Activated naive CD8-positive, alpha-beta T cell treated with anti-CD3 and anti-CD28 coated beads, Interleukin-2, amount 50 U/mL, for 24 hours (primary cell): ENCODE measurements around the gene GNAO1.

ENCODE experiments used
- ATAC-seq: fragments of 150-1000 bp; cut with Tn5 transposase; one replicate; pipeline ENCODE4 v1.10.0; 2021
- DNase-seq: peaks from one replicate; pipeline ENCODE4 v3.0.0; 2021
- H3K27ac Mint-ChIP-seq: one replicate; pipeline ENCODE4 v1.8.0; 2021; ENCODE audit warnings: mild to moderate bottlenecking, mixed read lengths
- H3K27me3 Mint-ChIP-seq: one replicate; pipeline ENCODE4 v1.8.0; 2021; ENCODE audit warnings: mixed read lengths
- H3K36me3 Mint-ChIP-seq: one replicate; pipeline ENCODE4 v1.8.0; 2021; ENCODE audit warnings: low read depth, mixed read lengths
- H3K4me1 Mint-ChIP-seq: one replicate; pipeline ENCODE4 v1.8.0; 2021; ENCODE audit warnings: mixed read lengths
- H3K4me3 Mint-ChIP-seq: one replicate; pipeline ENCODE4 v1.8.0; 2021; ENCODE audit warnings: mild to moderate bottlenecking, moderate library complexity, mixed read lengths
- H3K9me3 Mint-ChIP-seq: one replicate; pipeline ENCODE4 v1.8.0; 2021; ENCODE audit warnings: mixed read lengths

Gene GNAO1

DNA sequence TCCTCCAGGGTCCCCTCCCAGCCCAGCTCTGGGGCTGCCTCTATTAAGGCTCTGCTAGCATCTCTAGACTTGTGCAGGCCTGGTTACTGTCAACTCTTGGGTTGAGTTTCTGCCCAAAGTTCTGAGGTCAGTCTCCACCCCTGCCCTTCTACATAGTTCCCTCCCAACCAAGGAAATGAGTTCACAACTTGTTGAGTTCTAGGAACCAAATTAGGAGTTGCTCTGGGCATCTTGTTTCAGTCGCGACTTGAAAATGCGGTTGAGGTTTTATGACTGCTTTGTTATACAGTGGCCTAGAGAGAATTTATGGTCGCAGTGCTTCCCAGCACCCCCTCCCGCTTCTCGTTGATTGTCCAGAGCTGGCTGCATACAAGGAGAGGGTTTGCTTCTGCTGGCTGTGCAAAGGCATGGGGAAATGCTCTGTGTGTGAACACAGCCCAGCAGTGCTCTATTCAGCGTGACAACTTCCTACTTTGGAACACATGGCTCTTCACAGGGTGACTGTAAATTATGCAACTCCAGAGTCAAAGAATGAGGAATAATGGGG is 20.2 kb downstream of the GNAO1 start:
- no peak for DNase-seq
- H3K27me3 Mint-ChIP-seq: peaks cover 22% of the 10 kb centered on the region
- no peaks in the 10 kb centered on the region for H3K36me3 Mint-ChIP-seq
- H3K27ac Mint-ChIP-seq: no peak overlapping the region
- no peak for ATAC-seq
- no peak overlapping the region for H3K4me3 Mint-ChIP-seq
- no peaks in the 10 kb centered on the region for H3K4me1 Mint-ChIP-seq
- no peaks in the 10 kb centered on the region for H3K9me3 Mint-ChIP-seq

DNA sequence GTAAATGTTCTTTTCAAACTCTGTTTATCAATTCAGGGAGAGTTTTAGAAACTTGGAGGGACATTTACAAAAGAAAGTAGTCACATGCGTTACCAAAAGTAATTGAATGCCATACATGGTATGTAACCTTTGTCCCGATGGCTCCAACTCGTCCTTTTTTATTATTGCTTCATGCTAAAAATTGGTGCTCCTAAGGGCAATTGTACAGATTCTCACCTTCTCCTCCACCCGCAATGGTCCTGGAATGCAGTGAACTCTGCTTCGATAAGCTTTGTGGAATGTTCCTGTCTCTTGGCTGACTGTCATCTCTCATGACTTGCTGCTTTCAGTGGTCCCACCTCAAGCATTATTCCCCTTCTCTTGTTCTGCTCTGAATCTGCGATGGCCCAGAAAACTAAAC is 20.9 kb downstream of the GNAO1 start:
- peaks cover 22% of the 10 kb centered on the region for H3K27me3 Mint-ChIP-seq
- H3K4me3 Mint-ChIP-seq: no peak overlapping the region
- no peaks in the 10 kb centered on the region for H3K9me3 Mint-ChIP-seq
- ATAC-seq (no peak), DNase-seq (no peak)
- H3K27ac Mint-ChIP-seq: no peak overlapping the region
- H3K36me3 Mint-ChIP-seq: no peaks in the 10 kb centered on the region
- H3K4me1 Mint-ChIP-seq: no peaks in the 10 kb centered on the region

DNA sequence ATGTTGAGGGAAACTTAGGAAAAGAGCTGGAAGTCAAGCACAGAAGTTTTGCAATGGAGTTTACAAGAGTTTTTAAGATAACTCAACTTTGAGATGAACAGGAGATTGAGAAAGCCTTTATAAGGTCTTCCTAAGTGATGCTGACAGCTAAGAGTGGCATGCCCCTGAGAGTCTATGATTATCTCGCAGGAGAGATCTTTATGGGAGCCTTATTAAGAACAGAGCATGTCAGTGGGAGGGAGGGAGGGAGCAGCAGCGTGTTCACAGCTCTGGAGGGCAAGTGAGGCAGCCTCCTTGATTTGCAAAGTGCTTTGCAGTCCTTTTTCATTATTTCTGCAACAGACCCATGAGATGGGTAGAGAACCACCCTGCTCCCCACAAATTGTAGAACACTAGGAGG is 30.7 kb downstream of the GNAO1 start:
- H3K36me3 Mint-ChIP-seq: no peaks in the 10 kb centered on the region
- peaks cover 11% of the 10 kb centered on the region for H3K27me3 Mint-ChIP-seq
- no peak for ATAC-seq
- H3K27ac Mint-ChIP-seq: no peak overlapping the region
- H3K4me1 Mint-ChIP-seq: peaks cover 19% of the 10 kb centered on the region
- H3K4me3 Mint-ChIP-seq: no peak overlapping the region
- no peak for DNase-seq
- H3K9me3 Mint-ChIP-seq: no peaks in the 10 kb centered on the region

DNA sequence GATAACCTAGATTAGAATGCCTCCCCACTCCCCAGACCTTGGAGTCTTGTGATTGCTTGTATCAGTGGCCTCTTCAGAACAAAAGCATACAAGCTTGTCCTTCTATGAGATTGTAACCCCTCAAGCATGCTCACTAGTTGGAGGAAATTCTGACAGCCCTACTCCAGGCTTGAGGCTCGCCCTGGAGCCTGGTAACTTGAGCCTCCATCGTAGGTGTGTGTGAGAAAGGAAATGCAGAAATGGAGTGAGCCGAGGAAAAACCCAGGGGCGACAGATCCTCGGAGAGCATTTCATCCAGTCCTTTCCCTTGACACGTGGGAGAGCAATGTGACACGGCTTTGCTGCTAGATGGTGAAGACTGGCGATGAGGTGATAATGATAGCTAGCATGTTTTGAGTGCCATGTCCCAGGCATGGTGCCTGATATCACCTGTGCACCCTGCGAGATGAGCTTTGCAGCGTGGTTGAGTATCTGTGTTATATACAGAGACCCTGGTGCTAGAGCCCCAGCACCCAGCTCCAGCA is 31.2 kb downstream of the GNAO1 start:
- H3K4me3 Mint-ChIP-seq: no peak overlapping the region
- no peaks in the 10 kb centered on the region for H3K36me3 Mint-ChIP-seq
- DNase-seq (no peak), ATAC-seq (no peak)
- no peaks in the 10 kb centered on the region for H3K9me3 Mint-ChIP-seq
- peaks cover 23% of the 10 kb centered on the region for H3K4me1 Mint-ChIP-seq
- no peak overlapping the region for H3K27ac Mint-ChIP-seq
- peaks cover 11% of the 10 kb centered on the region for H3K27me3 Mint-ChIP-seq

DNA sequence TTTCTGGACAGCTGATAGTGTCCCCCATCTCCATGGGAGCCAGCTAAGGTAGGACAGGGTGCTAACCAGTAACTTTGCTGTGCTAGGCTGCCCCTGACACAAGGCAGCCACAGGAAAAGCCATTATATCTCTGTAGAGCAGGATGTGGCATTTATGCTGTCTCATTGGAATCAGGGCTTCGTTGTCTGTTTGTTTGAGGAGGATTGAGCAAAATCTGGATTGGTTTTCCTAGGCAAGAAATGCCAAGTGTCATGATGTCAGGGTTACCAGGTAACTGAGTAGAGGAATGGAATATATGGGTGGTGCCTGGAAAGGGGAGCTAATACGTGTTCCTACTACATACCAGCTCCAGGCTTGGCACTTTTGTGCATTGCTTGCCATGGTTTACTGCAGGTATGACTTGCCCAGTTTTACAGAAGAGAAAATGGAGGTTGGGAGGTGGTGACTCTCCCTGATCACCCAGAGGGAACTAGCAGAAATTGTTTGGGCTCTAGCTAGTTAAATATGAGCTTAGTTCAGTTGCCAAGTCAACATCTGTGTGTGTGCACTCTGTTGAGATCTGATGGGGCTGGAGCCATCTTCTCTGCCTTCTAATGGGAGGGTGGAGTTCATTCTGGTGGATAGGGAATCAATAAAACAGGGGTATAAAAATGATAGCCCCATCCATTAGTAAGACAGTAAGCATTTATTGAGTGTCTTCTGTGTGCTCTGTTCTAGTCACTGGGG is 33.9 kb downstream of the GNAO1 start:
- no peak for DNase-seq
- no peaks in the 10 kb centered on the region for H3K9me3 Mint-ChIP-seq
- no peak overlapping the region for H3K4me3 Mint-ChIP-seq
- no peaks in the 10 kb centered on the region for H3K36me3 Mint-ChIP-seq
- no peak overlapping the region for H3K27ac Mint-ChIP-seq
- peaks cover 24% of the 10 kb centered on the region for H3K4me1 Mint-ChIP-seq
- peaks cover 11% of the 10 kb centered on the region for H3K27me3 Mint-ChIP-seq
- ATAC-seq: no peak

- Mint-ChIP-seq H3K27me3 (peaks cover 11% of the 10 kb centered on the region), H3K9me3 (no peaks in the 10 kb centered on the region), H3K36me3 (no peaks in the 10 kb centered on the region), H3K4me1 (peaks cover 24% of the 10 kb centered on the region), H3K27ac (no peak overlapping the region), H3K4me3 (no peak overlapping the region)
- DNase-seq (no peak), ATAC-seq (no peak)
Observed at GRCh38 chr16:56226187-56226586, 34.9 kb downstream of the GNAO1 start.

GRCh38 chr16:56226845-56227525 is 35.7 kb downstream of the GNAO1 start:
- ATAC-seq: no peak
- H3K27me3 Mint-ChIP-seq: peaks cover 11% of the 10 kb centered on the region
- no peak for DNase-seq
- no peak overlapping the region for H3K4me3 Mint-ChIP-seq
- H3K4me1 Mint-ChIP-seq: peaks cover 24% of the 10 kb centered on the region
- H3K27ac Mint-ChIP-seq: no peak overlapping the region
- no peaks in the 10 kb centered on the region for H3K9me3 Mint-ChIP-seq
- H3K36me3 Mint-ChIP-seq: no peaks in the 10 kb centered on the region

DNA sequence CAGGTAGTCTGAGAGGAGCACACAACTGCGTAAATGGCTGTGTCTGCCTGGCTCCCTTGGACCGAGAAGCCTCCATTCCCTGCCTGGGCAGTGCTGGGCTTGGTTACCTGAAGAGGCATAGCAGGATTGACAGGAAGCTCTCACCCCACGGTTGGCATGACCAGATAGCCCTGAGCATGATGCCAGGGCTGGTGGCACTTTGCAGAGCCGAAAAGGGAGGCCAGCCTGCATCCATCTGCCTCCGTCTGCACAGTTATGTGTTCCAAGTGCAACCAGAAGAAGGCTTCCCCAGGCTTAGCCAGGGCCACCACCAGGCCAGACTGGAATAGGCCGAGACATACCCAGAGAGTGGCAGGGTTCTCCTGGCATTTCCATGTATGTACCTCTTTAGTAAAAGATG is 36.6 kb downstream of the GNAO1 start:
- Mint-ChIP-seq H3K27me3 (peaks cover 6% of the 10 kb centered on the region), H3K9me3 (no peaks in the 10 kb centered on the region), H3K4me1 (peaks cover 24% of the 10 kb centered on the region), H3K36me3 (no peaks in the 10 kb centered on the region), H3K27ac (no peak overlapping the region), H3K4me3 (no peak overlapping the region)
- ATAC-seq: no peak
- no peak for DNase-seq

DNA sequence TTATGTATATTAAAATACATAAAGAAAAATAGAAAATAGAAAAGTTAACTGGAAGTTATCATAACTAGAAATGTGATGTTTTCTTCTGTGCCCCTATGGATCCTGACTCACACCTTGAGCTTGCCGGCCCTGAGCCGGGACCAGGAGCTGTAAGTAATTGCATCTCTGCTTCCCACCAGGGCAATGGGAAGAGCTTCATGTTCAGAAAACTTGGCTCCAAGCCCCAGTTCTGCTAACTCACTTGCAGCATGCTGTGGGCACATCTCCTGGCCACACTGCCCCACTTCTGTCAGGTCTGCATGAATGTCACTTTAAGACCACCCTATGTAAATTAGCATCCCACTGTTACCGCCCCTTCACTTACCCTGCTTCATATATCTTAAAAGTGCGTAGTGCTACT is 37.2 kb downstream of the GNAO1 start:
- no peak for ATAC-seq

DNA sequence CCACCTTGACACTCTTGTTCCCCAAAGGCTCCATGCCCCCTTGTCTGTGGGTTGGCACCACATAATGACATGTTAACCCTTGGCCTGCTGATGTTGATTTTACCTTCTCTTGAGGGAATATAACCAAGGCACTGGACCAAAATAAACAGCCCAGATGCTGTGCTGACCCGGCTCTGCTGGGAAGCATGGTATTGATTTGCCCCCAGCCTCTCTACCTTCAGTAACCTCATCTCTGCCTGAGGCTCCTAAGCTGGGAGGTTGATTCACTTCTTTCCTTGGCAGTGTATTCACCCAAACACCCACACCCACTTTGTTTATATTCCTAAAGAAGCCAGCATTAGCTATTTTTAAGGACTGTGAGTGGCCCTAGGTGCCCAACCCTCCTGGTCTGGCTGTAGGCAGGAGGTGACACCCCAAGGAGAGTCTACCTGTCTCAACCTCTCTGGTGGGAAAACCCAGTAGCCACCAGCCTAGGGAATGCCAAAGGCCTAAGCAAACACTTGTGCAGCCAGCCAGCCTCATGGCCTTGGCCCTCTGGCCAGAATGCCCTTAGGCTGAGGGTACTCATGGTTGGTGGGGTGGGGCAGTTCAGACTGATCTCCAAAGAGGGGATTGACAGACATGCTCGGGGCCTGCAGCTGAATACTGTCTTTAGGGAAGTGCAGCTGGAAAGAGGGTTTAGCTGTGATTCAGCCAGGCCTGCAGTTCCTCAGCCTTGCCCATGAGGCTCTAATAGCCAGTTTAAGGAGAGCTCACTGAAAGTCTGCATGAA is 42.7 kb downstream of the GNAO1 start:
- Mint-ChIP-seq H3K27ac (no peak overlapping the region), H3K4me1 (no peaks in the 10 kb centered on the region), H3K36me3 (no peaks in the 10 kb centered on the region), H3K27me3 (no peaks in the 10 kb centered on the region), H3K9me3 (no peaks in the 10 kb centered on the region), H3K4me3 (no peak overlapping the region)
- ATAC-seq (no peak), DNase-seq (no peak)

More for the DNA sequence above, 37.2 kb downstream of the GNAO1 start:
- Mint-ChIP-seq H3K36me3 (no peaks in the 10 kb centered on the region), H3K9me3 (no peaks in the 10 kb centered on the region), H3K4me1 (peaks cover 24% of the 10 kb centered on the region), H3K27ac (no peak overlapping the region), H3K27me3 (peaks cover 6% of the 10 kb centered on the region), H3K4me3 (no peak overlapping the region)
- no peak for DNase-seq

DNA sequence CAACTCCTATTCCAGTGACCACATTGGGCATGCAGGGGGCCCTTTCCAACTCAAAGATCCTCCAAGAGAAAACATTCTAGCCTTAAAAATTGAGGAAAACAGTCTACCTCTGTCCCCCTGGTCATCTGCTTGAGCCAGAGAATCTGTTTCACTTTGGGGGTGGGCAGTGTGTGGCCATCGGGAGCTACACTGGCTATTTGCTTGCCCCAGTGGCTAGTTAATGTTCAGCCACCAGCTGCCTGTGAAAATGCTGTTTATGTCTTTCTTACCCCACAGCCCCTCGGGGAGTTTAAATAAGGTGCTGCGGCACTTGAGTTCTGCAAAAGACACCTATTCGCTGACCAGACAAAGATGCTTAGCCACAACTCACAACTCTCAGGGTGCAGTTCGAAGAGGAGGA is 43.4 kb downstream of the GNAO1 start:
- no peak for ATAC-seq
- no peak overlapping the region for H3K27ac Mint-ChIP-seq
- no peaks in the 10 kb centered on the region for H3K4me1 Mint-ChIP-seq
- no peaks in the 10 kb centered on the region for H3K27me3 Mint-ChIP-seq
- no peak overlapping the region for H3K4me3 Mint-ChIP-seq
- no peak for DNase-seq
- H3K9me3 Mint-ChIP-seq: no peaks in the 10 kb centered on the region
- H3K36me3 Mint-ChIP-seq: no peaks in the 10 kb centered on the region

DNA sequence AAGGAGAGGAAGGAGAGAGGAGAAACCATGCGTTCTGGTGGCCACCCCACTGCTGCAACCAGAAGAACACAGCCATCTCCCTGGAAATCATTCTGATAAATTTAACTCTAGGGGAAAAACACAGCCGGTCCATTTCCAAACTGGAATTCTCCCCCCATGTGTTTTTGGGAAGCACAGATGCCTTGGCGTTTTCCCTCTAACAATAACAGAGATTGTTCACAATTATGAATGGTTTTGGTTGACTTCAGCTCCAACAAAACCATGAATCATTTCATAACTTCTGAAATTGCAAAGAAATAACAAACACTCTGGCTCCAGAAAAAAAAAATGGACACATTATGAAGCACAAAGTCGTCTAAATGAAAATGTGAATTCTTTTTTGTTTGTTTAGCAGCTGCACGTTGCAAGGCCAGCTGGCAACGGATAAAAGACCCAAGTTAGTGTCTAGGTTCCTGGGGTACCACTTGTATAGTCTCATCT is 46.2 kb downstream of the GNAO1 start:
- H3K27ac Mint-ChIP-seq: no peak overlapping the region

GRCh38 chr16:56238188-56238587 is 46.9 kb downstream of the GNAO1 start:
- H3K9me3 Mint-ChIP-seq: no peaks in the 10 kb centered on the region
- no peak overlapping the region for H3K27ac Mint-ChIP-seq
- no peaks in the 10 kb centered on the region for H3K27me3 Mint-ChIP-seq
- H3K4me1 Mint-ChIP-seq: no peaks in the 10 kb centered on the region
- DNase-seq: no peak
- no peaks in the 10 kb centered on the region for H3K36me3 Mint-ChIP-seq
- no peak overlapping the region for H3K4me3 Mint-ChIP-seq
- no peak for ATAC-seq

More for the DNA sequence above, 46.2 kb downstream of the GNAO1 start:
- Mint-ChIP-seq H3K27me3 (no peaks in the 10 kb centered on the region), H3K4me3 (no peak overlapping the region), H3K9me3 (no peaks in the 10 kb centered on the region), H3K36me3 (no peaks in the 10 kb centered on the region), H3K4me1 (no peaks in the 10 kb centered on the region)
- no peak for DNase-seq
- ATAC-seq: no peak

DNA sequence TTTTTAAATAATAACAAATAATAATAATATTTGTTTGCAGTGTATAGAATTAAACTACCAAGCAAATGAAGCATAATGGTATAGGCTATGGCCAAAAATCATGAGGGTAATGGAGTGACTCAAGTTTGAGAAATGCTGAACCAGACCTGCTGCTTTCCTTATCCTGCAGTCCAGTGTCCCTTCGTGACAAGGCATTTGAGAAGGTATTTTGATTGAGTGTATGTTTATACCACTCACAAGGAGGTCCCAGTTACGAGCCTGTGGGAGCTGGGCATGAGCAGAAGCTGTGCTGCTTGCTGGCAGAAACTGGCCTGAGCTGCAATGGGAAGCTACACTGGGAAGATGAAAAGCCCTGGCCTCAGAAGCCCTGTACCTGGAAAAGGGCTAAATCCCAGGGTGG is 50.3 kb downstream of the GNAO1 start:
- Mint-ChIP-seq H3K4me1 (peaks cover 4% of the 10 kb centered on the region), H3K4me3 (no peak overlapping the region), H3K27ac (no peak overlapping the region), H3K36me3 (no peaks in the 10 kb centered on the region), H3K27me3 (no peaks in the 10 kb centered on the region), H3K9me3 (no peaks in the 10 kb centered on the region)
- DNase-seq: no peak
- no peak for ATAC-seq
